WTC11 (cell line): ENCODE measurements around the gene CARS2. TPM values are rescaled to one million over a fixed set of nuclear protein-coding genes. Genes with fewer than 3 reads are reported as not detected.

Experiments
- ATAC-seq: fragments of 200-7000 bp; cut with Tn5 transposase; 2 replicates; pipeline ENCODE4 v1.10.0; 2021; ENCODE audit warnings: mild to moderate bottlenecking, moderate library complexity
- CTCF ChIA-PET: fragments of 300-600 bp; sonication (Branson Sonifier 250); formaldehyde crosslinking; loops from one replicate; lab custom pipeline; 2021; ENCODE audit warnings: antibody characterized with exemption; lab: Charles Lee
- POLR2A ChIA-PET: fragments of 350-600 bp; sonication (Branson Sonifier 250); formaldehyde crosslinking; loops from one replicate; lab custom pipeline; 2021; ENCODE audit warnings: antibody characterized with exemption; lab: Charles Lee
- DNase-seq: peaks from one replicate; pipeline ENCODE4 v3.0.0; 2021; ENCODE audit warnings: low spot score
- H3K27ac Mint-ChIP-seq: 2 replicates; pipeline ENCODE4 v1.8.0; 2021; ENCODE audit warnings: mixed read lengths
- H3K27me3 Mint-ChIP-seq: 2 replicates; pipeline ENCODE4 v1.8.0; 2021; ENCODE audit warnings: low read depth, mild to moderate bottlenecking, moderate library complexity, mixed read lengths
- H3K36me3 Mint-ChIP-seq: 2 replicates; pipeline ENCODE4 v1.8.0; 2021; ENCODE audit warnings: mixed read lengths
- H3K4me1 Mint-ChIP-seq: 2 replicates; pipeline ENCODE4 v1.8.0; 2022; ENCODE audit warnings: mixed read lengths
- H3K4me3 Mint-ChIP-seq: 2 replicates; pipeline ENCODE4 v1.8.0; 2021; ENCODE audit warnings: mild to moderate bottlenecking, moderate library complexity, mixed read lengths
- H3K9me3 Mint-ChIP-seq: 2 replicates; pipeline ENCODE4 v1.8.0; 2021; ENCODE audit warnings: mixed read lengths
- AFF4 ChIP-seq: sonication (generic); formaldehyde crosslinking; IDR thresholded peaks from 2 replicates; pipeline ENCODE4 v1.8.1; 2023; ENCODE audit warnings: mild to moderate bottlenecking, missing genetic modification reagents, borderline replicate concordance
- ATF2 ChIP-seq: sonication (generic); formaldehyde crosslinking; IDR thresholded peaks from 2 replicates; pipeline ENCODE4 v1.8.1; 2022; ENCODE audit warnings: low read depth, missing genetic modification reagents, borderline replicate concordance
- CBFB ChIP-seq: sonication (generic); formaldehyde crosslinking; IDR thresholded peaks from 2 replicates; pipeline ENCODE4 v1.8.1; 2022; ENCODE audit warnings: mild to moderate bottlenecking, low read depth, missing genetic modification reagents
- CREM ChIP-seq: sonication (generic); formaldehyde crosslinking; IDR thresholded peaks from 2 replicates; pipeline ENCODE4 v1.8.1; 2022; ENCODE audit warnings: mild to moderate bottlenecking, missing genetic modification reagents, moderate library complexity
- CTCF ChIP-seq: fragments of 200-600 bp; IDR thresholded peaks from 2 replicates; pipeline ENCODE4 v1.8.0; 2022; ENCODE audit warnings: antibody characterized with exemption
- ETV6 ChIP-seq: sonication (generic); formaldehyde crosslinking; IDR thresholded peaks from 2 replicates; pipeline ENCODE4 v1.8.1; 2022; ENCODE audit warnings: mild to moderate bottlenecking, missing genetic modification reagents
- FOXJ3 ChIP-seq: sonication (generic); formaldehyde crosslinking; IDR thresholded peaks from 2 replicates; pipeline ENCODE4 v1.9.0; 2021; ENCODE audit warnings: missing genetic modification reagents, mild to moderate bottlenecking, borderline replicate concordance
- JUN ChIP-seq: sonication (generic); formaldehyde crosslinking; IDR thresholded peaks from 2 replicates; pipeline ENCODE4 v1.8.0; 2023; ENCODE audit warnings: mild to moderate bottlenecking, missing genetic modification reagents
- NFE2L1 ChIP-seq: sonication (generic); formaldehyde crosslinking; IDR thresholded peaks from 2 replicates; pipeline ENCODE4 v1.8.1; 2023; ENCODE audit warnings: missing genetic modification reagents
- PRDM15 ChIP-seq: sonication (generic); formaldehyde crosslinking; IDR thresholded peaks from 2 replicates; pipeline ENCODE4 v1.8.0; 2022; ENCODE audit warnings: missing genetic modification reagents
- PRRX2 ChIP-seq: fragments of 250-450 bp; sonication (Bioruptor Pico); IDR thresholded peaks from 2 replicates; pipeline ENCODE4 v1.8.0; 2021; ENCODE audit warnings: mild to moderate bottlenecking
- SP1 ChIP-seq: sonication (generic); formaldehyde crosslinking; conservative IDR thresholded peaks from 2 replicates; pipeline ENCODE4 v1.8.1; 2022; ENCODE audit warnings: missing genetic modification reagents
- TEAD1 ChIP-seq: sonication (generic); formaldehyde crosslinking; IDR thresholded peaks from 2 replicates; pipeline ENCODE4 v1.8.0; 2022; ENCODE audit warnings: mild to moderate bottlenecking, missing genetic modification reagents
- ZNF121 ChIP-seq: sonication (generic); formaldehyde crosslinking; IDR thresholded peaks from 2 replicates; pipeline ENCODE4 v1.8.0; 2023; ENCODE audit warnings: missing genetic modification reagents
- ZNF281 ChIP-seq: sonication (generic); formaldehyde crosslinking; IDR thresholded peaks from 2 replicates; pipeline ENCODE4 v1.8.0; 2023; ENCODE audit warnings: mild to moderate bottlenecking, missing genetic modification reagents
- ZNF532 ChIP-seq: fragments of 250-450 bp; sonication (Bioruptor Pico); IDR thresholded peaks from 2 replicates; pipeline ENCODE4 v1.9.0; 2021; ENCODE audit warnings: mild to moderate bottlenecking, borderline replicate concordance
- total RNA-seq: library from RNA; stranded (reverse); gene quantifications from 3 replicates; pipeline ENCODE4 v1.2.3, GENCODE V29; 2021

CARS2 gene
- total RNA-seq, 1 experiment from 2014 or later = 39.9 TPM

- peaks cover 38% of the 10 kb centered on the region for H3K9me3 Mint-ChIP-seq
- CTCF ChIA-PET = interaction anchor here (1.4 to 1.5 kb wide), 2 partner anchors 18 to 208 kb away, joined by 4 read pairs; no protein-coding TSS in a partner anchor
Observed at GRCh38 chr13:110662777-110663443, 43.0 kb downstream of the CARS2 start.

GRCh38 chr13:110662091-110662490 is 43.8 kb downstream of the CARS2 start:
- CTCF ChIA-PET = no interaction called here
- no peak for TF ChIP-seq ATF2 (CRISPR knock-in tag)
- no peak for TF ChIP-seq CREM (CRISPR knock-in tag)
- TF ChIP-seq ZNF121 (CRISPR knock-in tag) = no peak
- TF ChIP-seq FOXJ3 (CRISPR knock-in tag) = no peak
- TF ChIP-seq ZNF532 (CRISPR knock-in tag) = no peak
- no peak for TF ChIP-seq AFF4 (CRISPR knock-in tag)
- no peak for TF ChIP-seq ETV6
- TF ChIP-seq JUN (CRISPR knock-in tag) = no peak
- no peak for TF ChIP-seq NFE2L1 (CRISPR knock-in tag)
- no peak for TF ChIP-seq TEAD1 (CRISPR knock-in tag)
- no peak for TF ChIP-seq CTCF
- no peak for TF ChIP-seq CBFB (CRISPR knock-in tag)
- no peak for TF ChIP-seq ZNF281 (CRISPR knock-in tag)
- TF ChIP-seq PRDM15 = no peak
- TF ChIP-seq PRRX2 (CRISPR knock-in tag) = no peak

More at GRCh38 chr13:110662777-110663443, 43.0 kb downstream of the CARS2 start:
- no peaks in the 10 kb centered on the region for H3K27me3 Mint-ChIP-seq
- no peak overlapping the region; the same call in 1 of the 2 replicates for H3K27ac Mint-ChIP-seq
- peaks cover 6% of the 10 kb centered on the region for H3K4me1 Mint-ChIP-seq
- TF ChIP-seq CBFB (CRISPR knock-in tag) = no peak
- TF ChIP-seq PRRX2 (CRISPR knock-in tag) = no peak
- TF ChIP-seq JUN (CRISPR knock-in tag) = no peak
- no peak for TF ChIP-seq SP1 (CRISPR knock-in tag)
- DNase-seq (no peak), ATAC-seq (no peak)
- H3K36me3 Mint-ChIP-seq = peaks cover 88% of the 10 kb centered on the region
- H3K4me3 Mint-ChIP-seq = no peak overlapping the region
- POLR2A ChIA-PET = no interaction called here

More at GRCh38 chr13:110662091-110662490, 43.8 kb downstream of the CARS2 start:
- Mint-ChIP-seq H3K9me3 (peaks cover 46% of the 10 kb centered on the region), H3K27ac (no peak overlapping the region), H3K4me3 (no peak overlapping the region), H3K27me3 (no peaks in the 10 kb centered on the region), H3K36me3 (peaks cover 88% of the 10 kb centered on the region), H3K4me1 (no peaks in the 10 kb centered on the region)
- DNase-seq (no peak), ATAC-seq (no peak)
- POLR2A ChIA-PET = no interaction called here
